GM21825 (cell line): ENCODE results near the gene NRCAM.

Experiments
- ATAC-seq: cut with Tn5 transposase; IDR thresholded peaks from one replicate; pipeline ENCODE4 v1.9.1; 2021; ENCODE audit warnings: mild to moderate bottlenecking, moderate library complexity; ENCODE audit not compliant: unreplicated experiment

NRCAM gene

DNA sequence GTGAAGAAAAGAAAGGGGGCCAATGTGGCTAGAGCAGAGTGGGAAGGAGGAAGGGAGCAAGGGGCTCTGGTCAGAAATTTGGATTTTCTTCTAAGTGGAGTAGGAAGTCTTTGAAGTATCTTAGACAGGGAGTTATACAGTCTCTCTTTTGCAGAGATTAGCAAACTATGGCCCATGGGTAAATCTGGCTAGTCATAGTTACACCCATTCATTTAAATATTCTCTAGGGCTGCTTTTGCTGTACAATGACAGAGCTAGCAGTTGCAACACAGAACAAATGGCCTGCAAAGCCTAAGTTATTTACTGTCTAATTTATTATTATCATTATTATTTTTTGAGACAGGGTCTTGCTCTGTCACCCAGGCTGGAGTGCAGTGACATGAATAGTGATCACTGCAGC, 315.6 kb downstream of the NRCAM start:
- no peak for ATAC-seq

DNA sequence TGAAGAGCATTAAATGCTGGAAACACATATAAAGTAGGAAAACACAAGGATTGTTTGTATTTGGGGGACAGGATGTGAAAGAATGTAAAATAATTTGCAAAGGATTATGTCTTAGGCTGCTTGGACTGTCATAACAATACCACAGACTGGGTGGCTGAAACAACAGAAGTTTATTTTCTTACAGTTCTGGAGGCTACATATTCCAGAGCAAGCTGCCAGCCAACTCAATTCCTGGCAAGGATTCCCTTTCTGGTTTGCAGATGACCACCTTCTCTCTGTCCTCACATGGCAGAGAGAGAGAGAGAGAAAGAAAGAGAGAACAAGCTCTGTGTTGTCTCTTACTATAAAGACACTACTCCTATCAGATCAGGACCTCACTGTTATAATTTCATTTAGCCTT, 317.3 kb downstream of the NRCAM start:
- no peak for ATAC-seq

DNA sequence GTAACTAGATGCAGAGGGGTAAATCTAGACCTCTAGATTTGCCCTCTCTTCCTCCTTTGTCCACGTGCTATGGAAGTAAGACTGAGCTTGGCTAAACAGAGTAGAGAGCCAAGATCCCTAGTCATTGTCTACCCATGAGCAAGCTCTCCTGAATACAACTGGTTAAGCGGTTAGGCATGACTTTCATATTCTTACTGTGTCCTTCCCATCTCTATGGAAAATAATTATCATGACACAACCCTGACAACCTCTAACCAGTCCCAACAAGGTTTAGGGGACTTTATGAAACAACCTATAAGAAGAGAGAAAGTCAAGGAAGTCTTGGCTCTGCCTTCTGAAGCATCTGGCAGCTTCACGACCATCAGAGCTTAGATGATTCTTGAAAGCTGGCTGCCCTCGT, 318.2 kb downstream of the NRCAM start:
- ATAC-seq = no peak

DNA sequence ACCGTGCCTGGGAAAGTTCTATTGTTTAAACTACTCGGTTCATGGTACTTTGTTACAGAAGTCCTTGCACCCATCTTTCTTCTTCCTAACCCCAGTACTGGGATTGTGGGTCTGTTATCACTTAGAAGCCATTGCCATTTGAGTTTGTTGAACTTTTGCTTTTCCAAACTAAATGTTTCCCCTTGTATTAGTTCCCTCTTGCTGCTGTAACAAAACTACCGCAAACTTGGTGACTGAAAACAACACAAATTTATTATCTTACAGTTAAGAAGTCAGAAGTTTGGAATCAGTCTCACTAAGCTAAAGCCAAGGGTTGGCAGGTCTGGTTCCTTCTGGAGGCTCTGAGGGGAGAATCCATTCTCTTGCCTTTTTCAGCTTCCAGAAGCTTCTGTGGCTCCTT, 319.2 kb downstream of the NRCAM start:
- no peak for ATAC-seq

DNA sequence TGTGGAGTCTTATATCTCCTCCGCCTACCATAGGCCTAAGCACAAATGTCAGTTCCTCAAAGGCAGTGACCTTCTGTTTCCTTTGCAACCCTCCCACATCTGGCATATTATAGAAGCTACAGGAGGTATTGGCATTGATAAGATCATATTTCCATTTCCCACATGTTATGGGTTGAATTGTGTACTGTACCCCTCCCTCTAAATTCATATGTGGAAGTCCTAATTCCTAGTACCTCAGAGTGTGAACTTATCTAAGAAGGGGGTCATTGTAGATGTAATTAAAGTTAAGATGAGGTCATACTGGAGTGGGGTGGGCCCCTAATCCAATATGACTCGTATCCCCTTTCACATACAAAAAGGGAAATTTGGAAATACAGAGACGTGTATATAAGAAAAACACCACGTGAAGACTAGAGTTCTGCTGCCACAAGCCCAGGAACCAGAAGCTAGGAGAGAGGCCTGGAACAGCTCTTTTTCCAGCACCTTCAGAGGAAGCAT, 320.0 kb downstream of the NRCAM start:
- ATAC-seq = peak; percentile 20

DNA sequence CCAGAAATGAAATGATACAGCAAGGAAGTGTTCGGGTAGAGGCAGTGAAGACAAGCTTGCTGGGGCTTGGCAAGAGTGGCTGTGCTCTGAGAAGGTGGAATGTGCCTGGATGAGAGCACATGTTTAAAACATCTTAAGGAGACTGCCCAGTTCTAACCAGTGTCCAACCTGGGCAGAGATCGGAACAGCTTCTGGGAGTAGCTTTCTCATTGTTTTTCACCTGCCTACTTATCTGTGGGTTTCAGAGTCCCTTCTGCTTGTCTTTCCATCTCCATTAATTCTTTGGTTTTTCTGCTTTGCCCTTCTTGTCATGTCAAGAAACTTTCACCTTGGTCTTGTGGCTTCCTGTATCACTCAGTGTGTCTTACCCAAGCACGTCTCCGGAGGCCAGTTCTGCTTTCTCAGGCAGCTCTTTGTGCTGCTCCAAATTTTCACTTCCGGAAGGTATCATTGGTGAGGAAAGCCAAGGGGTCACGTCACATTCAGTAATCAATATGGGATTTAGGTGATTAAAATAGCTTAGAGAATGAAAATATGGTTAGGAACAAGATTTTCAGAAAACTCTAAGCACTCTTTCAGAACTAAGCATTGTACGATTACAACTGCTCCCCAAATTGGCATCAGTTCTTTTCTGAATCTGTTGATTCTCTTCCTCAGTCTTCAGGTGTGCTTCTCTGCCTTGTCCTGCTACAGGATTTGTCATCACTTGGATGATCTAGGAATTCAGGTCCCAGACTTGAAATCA, 320.6 kb downstream of the NRCAM start:
- peak; percentile 98 for ATAC-seq

DNA sequence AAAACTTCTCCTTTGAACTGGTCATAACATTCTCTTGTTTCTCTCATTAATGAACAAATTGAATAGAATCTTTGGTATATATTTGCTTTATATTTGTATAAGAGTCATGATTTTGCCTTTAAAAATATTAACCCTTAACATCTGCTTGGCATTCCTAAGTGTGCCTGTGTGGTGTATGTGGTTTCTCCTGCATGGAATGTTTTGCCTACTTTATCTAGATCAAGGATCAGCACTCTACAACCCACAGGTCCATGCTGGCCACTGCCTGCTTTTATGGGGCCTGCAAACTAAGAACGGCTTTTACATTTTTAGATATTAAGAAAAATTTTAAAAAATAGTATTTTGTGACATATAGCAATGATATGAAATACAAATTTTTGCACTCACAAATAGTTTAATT, 321.8 kb downstream of the NRCAM start:
- ATAC-seq = no peak

GRCh38 chr7:108132551-108133265, 323.5 kb downstream of the NRCAM start:
- ATAC-seq = no peak

DNA sequence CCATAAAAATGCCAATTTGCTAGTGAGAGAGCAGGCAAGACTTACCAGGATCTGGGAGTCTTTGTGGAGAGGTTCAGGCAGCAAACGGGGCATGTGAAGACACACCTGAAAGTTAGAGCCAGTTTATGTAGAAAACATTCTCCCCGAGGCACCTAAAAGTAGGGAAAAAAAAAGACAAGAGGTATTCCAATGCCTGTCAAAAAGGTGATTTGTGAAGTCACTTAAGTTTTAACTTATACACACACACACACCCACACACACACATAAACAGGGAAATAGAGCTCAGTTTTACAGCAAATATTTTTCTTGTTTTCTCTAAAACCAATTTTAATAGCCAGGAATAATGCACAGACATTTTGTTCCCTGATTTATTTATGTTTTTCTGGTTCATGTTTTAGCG, 326.0 kb downstream of the NRCAM start, which contains the start of gene LAMB4:
TSS of gene LAMB4 (minus strand) at position 101 of the 400 bp plus-strand sequence. CDS start 7,197 bp downstream, outside the sequence.
- no peak for ATAC-seq

DNA sequence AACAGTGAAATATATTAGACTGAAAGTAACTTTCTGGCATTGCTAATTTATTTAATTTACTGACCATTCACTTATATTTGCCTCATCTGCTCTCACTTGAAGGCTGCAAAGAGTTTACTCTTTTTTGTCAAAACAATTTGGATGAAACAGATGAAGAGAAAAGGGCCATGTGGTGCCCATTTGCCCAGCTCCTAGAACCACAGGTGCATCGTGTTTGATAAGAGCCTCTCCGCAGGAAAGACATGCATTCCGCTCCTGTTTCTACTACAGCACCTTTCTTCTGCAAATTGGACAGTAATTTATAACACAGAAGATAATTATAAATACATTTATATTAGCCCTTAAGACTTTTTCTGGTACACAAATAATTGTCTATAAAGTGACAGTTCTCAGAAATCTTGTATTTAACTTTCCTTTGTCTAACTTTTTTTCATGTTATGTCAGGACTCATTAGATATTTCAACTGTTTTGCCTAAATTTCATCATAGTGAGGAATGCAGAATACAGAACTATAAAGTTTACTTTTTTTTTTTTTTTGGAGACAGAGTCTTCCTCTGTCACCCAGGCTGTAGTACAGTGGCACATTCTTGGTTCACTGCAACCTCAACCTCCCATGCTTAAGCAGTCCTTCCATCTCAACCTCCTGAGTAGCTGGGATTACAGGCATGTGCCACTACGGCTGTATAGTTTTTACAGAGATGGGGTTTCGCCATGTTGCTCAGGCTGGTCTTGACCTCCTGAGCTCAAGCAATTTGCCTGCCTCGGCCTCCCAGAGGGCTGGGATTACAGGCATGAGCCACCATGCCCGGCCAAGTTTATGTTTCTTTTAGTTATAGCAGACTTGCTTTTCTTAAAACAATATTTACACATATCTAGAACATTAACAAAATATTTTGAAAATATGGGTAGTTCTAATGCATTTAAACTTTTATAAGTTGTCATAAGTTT, 326.9 kb downstream of the NRCAM start:
- ATAC-seq = no peak

GRCh38 chr7:108128514-108128913, 327.7 kb downstream of the NRCAM start:
- no peak for ATAC-seq

DNA sequence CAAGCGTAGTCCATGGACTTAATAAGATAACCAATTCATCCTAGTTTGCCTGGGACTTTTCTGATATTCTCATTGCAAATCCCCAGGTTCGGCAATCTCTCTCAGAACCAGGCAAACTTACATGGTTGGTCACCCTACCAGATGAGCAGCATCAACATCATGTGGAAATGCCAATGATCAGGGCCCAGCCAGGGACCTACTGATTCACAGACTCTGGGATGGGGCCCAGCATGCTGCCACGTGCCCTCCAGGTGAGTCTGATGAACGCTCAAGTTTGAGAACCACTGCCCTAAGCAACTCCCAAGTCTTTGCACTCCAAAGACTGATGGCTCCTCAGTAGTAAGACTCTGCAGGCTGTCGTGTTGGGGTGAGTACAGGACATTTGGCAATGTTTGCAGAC, 328.8 kb downstream of the NRCAM start:
- ATAC-seq = no peak

DNA sequence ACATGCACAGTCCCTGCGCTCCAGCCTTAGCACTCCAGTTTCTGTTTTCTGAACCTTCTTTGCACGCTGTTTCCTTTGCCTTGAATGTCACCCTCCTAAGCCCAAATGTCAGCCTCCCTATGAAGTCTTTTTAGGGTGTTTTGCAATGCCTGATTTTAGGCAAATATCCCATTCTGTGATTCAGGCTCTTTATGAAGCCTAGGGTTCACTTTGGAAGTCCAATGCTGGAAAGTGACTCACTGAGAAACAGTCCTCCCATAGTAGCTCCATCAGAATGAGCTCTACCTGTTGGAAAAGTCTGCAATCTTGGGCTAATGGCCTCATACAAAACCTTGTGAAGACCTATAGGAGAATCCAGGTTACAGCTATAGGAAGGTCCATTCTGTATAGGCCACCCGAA, 331.4 kb downstream of the NRCAM start:
- ATAC-seq = no peak

- ATAC-seq = no peak
Observed at GRCh38 chr7:108122181-108122580, 334.1 kb downstream of the NRCAM start.

- ATAC-seq = no peak
Observed at GRCh38 chr7:108120933-108121332, 335.3 kb downstream of the NRCAM start.

- no peak for ATAC-seq
Observed at GRCh38 chr7:108120196-108120595, 336.0 kb downstream of the NRCAM start.

DNA sequence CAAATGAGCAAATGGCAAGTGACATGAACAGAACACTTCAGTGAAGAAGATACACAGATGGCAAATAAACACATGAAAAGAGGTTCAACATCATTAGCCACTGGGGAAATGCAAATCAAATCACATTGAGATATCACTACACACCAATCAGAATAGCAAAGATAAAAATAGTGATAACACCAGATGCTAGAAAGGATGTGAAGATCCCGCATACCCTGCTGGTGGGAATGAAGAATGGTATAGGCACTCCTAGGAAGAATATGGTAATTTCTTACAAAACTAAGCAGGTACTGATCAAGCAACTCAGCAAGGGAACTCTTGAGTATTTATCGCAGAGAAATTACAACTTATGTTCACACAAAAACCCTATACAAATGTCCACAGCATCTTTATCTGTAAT, 337.3 kb downstream of the NRCAM start:
- ATAC-seq = no peak

GRCh38 chr7:108114117-108114841, 342.0 kb downstream of the NRCAM start:
- ATAC-seq = peak; percentile 78

GRCh38 chr7:108112683-108113082, 343.6 kb downstream of the NRCAM start:
- ATAC-seq = no peak

- ATAC-seq = peak; percentile 72
Observed at GRCh38 chr7:108109221-108109908, 346.9 kb downstream of the NRCAM start.
